ENCODE results near the gene TADA2B. TPM values are rescaled to one million over a fixed set of nuclear protein-coding genes. Genes with fewer than 3 reads are reported as not detected.
A peak's percentile ranks its signal among the peaks of the same experiment; 100 is the strongest.

Gene TADA2B
- total RNA-seq, 1 donor from 2014 or later: 21.2 TPM

DNA sequence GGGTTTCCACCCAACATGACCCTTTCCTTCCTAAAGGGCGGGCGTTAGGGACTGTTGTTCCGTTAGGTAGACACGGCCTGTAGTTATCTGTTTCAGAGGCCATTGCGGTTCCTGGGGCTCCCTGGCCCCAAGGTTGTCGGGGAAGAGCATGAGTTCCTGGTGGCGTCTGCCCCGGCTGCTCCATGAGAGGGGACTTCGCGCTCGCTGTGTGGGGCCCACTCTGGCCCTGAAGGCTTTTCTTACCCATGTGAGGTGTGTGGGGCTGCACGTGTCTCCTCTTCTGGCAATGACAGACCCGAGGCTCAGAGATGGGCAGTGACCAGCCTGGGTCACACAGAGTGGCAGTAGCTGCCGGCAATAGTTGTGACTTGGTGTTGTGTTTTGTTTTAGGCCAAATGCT, 9.1 kb downstream of the TADA2B start:
- H3K4me1 Mint-ChIP-seq (ENCODE audit: low read depth): peaks cover 3% of the 10 kb centered on the region
- DNase-seq (ENCODE audit: low spot score, unreplicated experiment): no peak
- no peak overlapping the region for H3K27ac Mint-ChIP-seq
- TF ChIP-seq, protein P1, sequence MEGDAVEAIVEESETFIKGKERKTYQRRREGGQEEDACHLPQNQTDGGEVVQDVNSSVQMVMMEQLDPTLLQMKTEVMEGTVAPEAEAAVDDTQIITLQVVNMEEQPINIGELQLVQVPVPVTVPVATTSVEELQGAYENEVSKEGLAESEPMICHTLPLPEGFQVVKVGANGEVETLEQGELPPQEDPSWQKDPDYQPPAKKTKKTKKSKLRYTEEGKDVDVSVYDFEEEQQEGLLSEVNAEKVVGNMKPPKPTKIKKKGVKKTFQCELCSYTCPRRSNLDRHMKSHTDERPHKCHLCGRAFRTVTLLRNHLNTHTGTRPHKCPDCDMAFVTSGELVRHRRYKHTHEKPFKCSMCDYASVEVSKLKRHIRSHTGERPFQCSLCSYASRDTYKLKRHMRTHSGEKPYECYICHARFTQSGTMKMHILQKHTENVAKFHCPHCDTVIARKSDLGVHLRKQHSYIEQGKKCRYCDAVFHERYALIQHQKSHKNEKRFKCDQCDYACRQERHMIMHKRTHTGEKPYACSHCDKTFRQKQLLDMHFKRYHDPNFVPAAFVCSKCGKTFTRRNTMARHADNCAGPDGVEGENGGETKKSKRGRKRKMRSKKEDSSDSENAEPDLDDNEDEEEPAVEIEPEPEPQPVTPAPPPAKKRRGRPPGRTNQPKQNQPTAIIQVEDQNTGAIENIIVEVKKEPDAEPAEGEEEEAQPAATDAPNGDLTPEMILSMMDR (IDR thresholded peaks at IDR 0.05; ENCODE audit: unreplicated experiment): no peak
- no peaks in the 10 kb centered on the region for H3K27me3 Mint-ChIP-seq
- H3K4me3 Mint-ChIP-seq (ENCODE audit: low read depth): no peak overlapping the region
- H3K9me3 Mint-ChIP-seq (ENCODE audit: low read depth): no peaks in the 10 kb centered on the region
- peaks cover 10% of the 10 kb centered on the region for H3K36me3 Mint-ChIP-seq (ENCODE audit: insufficient read depth)

DNA sequence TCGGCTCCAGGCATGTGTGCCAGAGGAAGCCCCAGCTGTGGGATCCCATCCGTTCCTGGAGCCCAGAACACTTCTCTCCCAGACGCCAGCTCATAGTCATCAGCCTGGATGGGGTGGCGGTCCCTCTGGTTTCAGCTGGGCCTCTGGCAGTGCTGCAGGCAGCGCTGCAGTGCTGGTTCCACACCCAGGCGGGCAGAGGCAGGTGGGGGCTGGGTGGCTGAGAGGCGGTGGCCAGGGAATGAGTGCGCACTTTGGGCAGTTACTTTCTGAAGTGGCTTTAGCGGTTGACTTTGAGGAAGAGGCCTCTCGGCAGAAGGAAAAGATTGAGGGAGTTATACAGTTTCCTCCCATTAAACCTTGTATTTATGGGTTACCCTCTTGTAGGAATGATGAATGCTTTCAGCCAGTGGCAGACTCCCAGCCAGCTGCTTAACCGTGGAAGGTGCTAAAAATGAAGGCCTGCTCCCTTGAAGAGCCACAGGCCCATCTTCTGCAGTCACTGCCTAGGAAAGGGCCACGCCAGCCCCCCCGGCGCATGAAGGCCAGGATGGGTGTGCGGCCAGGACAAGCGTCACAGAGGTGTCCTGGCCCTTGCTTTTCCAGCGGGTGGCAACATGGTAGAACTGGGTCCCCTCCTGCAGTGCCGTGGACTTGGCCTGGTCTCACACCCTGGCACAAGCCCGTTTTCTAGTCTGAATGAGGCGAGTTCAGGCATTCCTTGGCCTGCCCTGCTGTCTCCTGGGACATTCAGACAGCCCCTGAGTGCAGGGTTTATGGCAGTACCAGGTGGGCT, 9.9 kb downstream of the TADA2B start:
- no peak overlapping the region for H3K27ac Mint-ChIP-seq
- H3K4me3 Mint-ChIP-seq (ENCODE audit: low read depth): no peak overlapping the region
- peaks cover 12% of the 10 kb centered on the region for H3K36me3 Mint-ChIP-seq (ENCODE audit: insufficient read depth)
- H3K9me3 Mint-ChIP-seq (ENCODE audit: low read depth): no peaks in the 10 kb centered on the region
- TF ChIP-seq, protein P1 (IDR thresholded peaks at IDR 0.05; ENCODE audit: unreplicated experiment): no peak
- H3K4me1 Mint-ChIP-seq (ENCODE audit: low read depth): peaks cover 3% of the 10 kb centered on the region
- no peaks in the 10 kb centered on the region for H3K27me3 Mint-ChIP-seq
- no peak for DNase-seq (ENCODE audit: low spot score, unreplicated experiment)

DNA sequence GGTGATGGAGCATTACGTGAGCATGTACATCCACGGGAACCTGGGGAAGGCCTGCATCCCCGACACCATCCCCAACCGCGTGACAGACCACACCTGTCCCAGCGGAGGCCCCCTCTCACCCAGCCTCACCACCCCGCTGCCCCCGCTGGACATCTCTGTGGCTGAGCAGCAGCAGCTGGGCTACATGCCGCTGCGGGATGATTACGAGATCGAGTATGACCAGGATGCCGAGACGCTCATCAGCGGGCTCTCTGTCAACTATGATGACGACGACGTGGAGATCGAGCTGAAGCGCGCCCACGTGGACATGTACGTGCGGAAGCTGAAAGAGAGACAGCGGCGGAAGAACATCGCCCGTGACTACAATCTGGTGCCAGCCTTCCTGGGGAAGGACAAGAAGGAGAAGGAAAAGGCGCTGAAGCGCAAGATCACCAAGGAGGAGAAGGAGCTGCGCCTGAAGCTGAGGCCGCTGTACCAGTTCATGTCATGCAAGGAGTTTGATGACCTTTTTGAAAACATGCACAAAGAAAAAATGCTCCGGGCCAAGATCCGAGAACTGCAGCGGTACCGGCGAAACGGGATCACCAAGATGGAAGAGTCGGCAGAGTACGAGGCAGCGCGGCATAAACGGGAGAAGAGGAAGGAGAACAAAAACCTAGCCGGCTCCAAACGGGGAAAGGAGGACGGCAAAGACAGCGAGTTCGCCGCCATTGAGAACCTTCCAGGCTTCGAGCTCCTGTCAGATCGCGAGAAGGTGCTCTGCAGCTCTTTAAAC, 11.1 kb downstream of the TADA2B start:
- DNase-seq (ENCODE audit: low spot score, unreplicated experiment): no peak
- TF ChIP-seq, protein P1 (IDR thresholded peaks at IDR 0.05; ENCODE audit: unreplicated experiment): no peak
- no peaks in the 10 kb centered on the region for H3K9me3 Mint-ChIP-seq (ENCODE audit: low read depth)
- H3K4me3 Mint-ChIP-seq (ENCODE audit: low read depth): no peak overlapping the region
- H3K36me3 Mint-ChIP-seq (ENCODE audit: insufficient read depth): peaks cover 12% of the 10 kb centered on the region
- H3K4me1 Mint-ChIP-seq (ENCODE audit: low read depth): peaks cover 3% of the 10 kb centered on the region
- H3K27me3 Mint-ChIP-seq: no peaks in the 10 kb centered on the region
- peak overlapping the region; percentile 90 for H3K27ac Mint-ChIP-seq

DNA sequence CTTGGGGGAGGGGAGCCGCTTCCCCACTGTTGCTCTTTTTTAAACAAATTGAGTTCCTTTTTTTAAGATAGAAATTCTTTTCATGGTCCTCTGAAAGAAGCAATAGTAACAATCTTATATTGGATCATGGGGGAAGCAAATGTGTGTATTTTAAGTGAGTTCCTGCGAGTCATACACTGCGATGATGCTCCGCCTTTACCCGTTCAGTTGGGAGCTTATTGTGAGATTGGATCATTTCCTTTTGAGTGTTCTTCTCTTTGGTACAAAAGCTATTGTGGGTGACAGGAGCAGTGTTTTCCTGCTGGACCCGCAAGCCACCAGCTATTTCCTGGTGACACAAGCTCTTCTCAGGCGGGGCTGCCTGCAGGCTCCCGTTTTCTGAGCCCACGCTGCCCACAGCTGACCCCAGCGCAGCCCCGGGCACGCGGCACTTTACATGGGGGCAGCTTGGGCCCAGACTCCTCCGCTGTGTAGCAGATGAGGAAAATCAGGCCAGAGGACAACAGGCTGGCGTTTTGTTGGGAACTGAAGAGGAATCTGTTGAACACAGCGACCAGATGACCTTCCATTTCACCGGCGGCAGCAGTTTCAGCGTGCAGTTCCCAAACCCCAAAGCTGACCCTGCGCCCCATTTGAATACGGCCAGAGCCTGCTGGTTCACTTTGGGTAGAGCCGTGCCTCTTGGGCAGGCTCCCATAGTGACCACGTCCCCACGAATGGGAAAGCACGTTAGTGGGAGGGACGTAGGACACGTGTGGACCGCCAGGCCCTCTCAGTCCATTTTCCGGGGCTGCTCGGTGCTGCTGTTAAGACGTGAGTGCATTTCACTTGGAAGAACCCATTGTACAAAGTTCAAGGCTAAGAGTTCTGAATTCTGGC, 12.2 kb downstream of the TADA2B start:
- H3K27me3 Mint-ChIP-seq: no peaks in the 10 kb centered on the region
- peaks cover 3% of the 10 kb centered on the region for H3K4me1 Mint-ChIP-seq (ENCODE audit: low read depth)
- no peak overlapping the region for H3K4me3 Mint-ChIP-seq (ENCODE audit: low read depth)
- TF ChIP-seq, protein P1 (IDR thresholded peaks at IDR 0.05; ENCODE audit: unreplicated experiment): no peak
- no peak overlapping the region for H3K27ac Mint-ChIP-seq
- no peaks in the 10 kb centered on the region for H3K9me3 Mint-ChIP-seq (ENCODE audit: low read depth)
- H3K36me3 Mint-ChIP-seq (ENCODE audit: insufficient read depth): peaks cover 14% of the 10 kb centered on the region
- DNase-seq (ENCODE audit: low spot score, unreplicated experiment): no peak

DNA sequence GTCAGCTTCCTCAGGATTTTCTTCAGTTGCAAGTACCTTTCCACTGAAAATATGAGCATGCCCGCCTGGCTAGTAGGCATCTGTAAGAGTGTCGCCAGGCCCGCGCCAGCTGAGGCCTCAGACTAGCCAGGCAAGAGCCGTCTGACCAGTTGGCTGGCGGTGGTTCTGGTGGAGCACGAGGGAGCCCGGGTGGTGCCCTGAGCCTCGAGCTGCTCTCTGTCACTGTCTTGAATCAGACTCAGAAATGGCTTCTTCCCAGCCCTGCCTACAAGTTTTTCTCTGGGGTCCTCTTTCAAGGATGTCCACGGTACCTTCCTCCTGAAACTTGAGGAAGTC, 12.8 kb downstream of the TADA2B start:
- peaks cover 14% of the 10 kb centered on the region for H3K36me3 Mint-ChIP-seq (ENCODE audit: insufficient read depth)
- peaks cover under 1% of the 10 kb centered on the region for H3K4me1 Mint-ChIP-seq (ENCODE audit: low read depth)
- no peaks in the 10 kb centered on the region for H3K27me3 Mint-ChIP-seq
- H3K9me3 Mint-ChIP-seq (ENCODE audit: low read depth): no peaks in the 10 kb centered on the region
- H3K4me3 Mint-ChIP-seq (ENCODE audit: low read depth): no peak overlapping the region
- TF ChIP-seq, protein P1 (IDR thresholded peaks at IDR 0.05; ENCODE audit: unreplicated experiment): no peak
- no peak for DNase-seq (ENCODE audit: low spot score, unreplicated experiment)
- H3K27ac Mint-ChIP-seq: no peak overlapping the region
